ENCODE results near the gene PIK3C3. TPM values are rescaled to one million over a fixed set of nuclear protein-coding genes. Genes with fewer than 3 reads are reported as not detected.

The PIK3C3 gene
- total RNA-seq, 1 donor: 67.4 TPM

GRCh38 chr18:42028247-42028832, 73.3 kb downstream of the PIK3C3 start:
- DNase-seq (ENCODE audit: low read depth): peak; percentile 51
- peak; percentile 89 for TF ChIP-seq CTCF (IDR thresholded peaks at IDR 0.05; ENCODE audit: insufficient read depth, low read depth, low read length)
- no peak overlapping the region for H3K4me3 ChIP-seq (ENCODE audit: low read depth, low read length)

- DNase-seq (ENCODE audit: low read depth): peak; percentile 23
- H3K4me3 ChIP-seq (ENCODE audit: low read depth, low read length): no peak overlapping the region
- no peak for TF ChIP-seq CTCF (IDR thresholded peaks at IDR 0.05; ENCODE audit: insufficient read depth, low read depth, low read length)
These were observed 74.1 kb downstream of the PIK3C3 start for GRCh38 chr18:42029092-42029491.

GRCh38 chr18:42030586-42031182, 75.7 kb downstream of the PIK3C3 start:
- TF ChIP-seq CTCF (IDR thresholded peaks at IDR 0.05; ENCODE audit: insufficient read depth, low read depth, low read length): peak; percentile 73
- DNase-seq (ENCODE audit: low read depth): peak; percentile 25
- H3K4me3 ChIP-seq (ENCODE audit: low read depth, low read length): no peak overlapping the region

GRCh38 chr18:42032447-42032846, 77.4 kb downstream of the PIK3C3 start:
- no peak overlapping the region for H3K4me3 ChIP-seq (ENCODE audit: low read depth, low read length)
- TF ChIP-seq CTCF (IDR thresholded peaks at IDR 0.05; ENCODE audit: insufficient read depth, low read depth, low read length): no peak
- no peak for DNase-seq (ENCODE audit: low read depth)

- no peak for TF ChIP-seq CTCF (IDR thresholded peaks at IDR 0.05; ENCODE audit: insufficient read depth, low read depth, low read length)
- H3K4me3 ChIP-seq (ENCODE audit: low read depth, low read length): no peak overlapping the region
- DNase-seq (ENCODE audit: low read depth): no peak
These were observed 78.2 kb downstream of the PIK3C3 start for GRCh38 chr18:42033137-42033810.

- peak; percentile 87 for DNase-seq (ENCODE audit: low read depth)
- TF ChIP-seq CTCF (IDR thresholded peaks at IDR 0.05; ENCODE audit: insufficient read depth, low read depth, low read length): no peak
- no peak overlapping the region for H3K4me3 ChIP-seq (ENCODE audit: low read depth, low read length)
These were observed 83.9 kb downstream of the PIK3C3 start for GRCh38 chr18:42038936-42039335.
